GM23338 (cell line): ENCODE measurements around the gene HK2. TPM values are rescaled to one million over a fixed set of nuclear protein-coding genes. Genes with fewer than 3 reads are reported as not detected.

Source experiments
- ATAC-seq: fragments of 200-7000 bp; cut with Tn5 transposase; 3 replicates; pipeline ENCODE4 v1.9.1; 2020
- DNase-seq: peaks from one replicate; pipeline ENCODE4 v3.0.0-alpha.2; 2015; ENCODE audit warnings: low spot score
- H2AFZ ChIP-seq: fragments of 200-600 bp; sonication (generic); 2 replicates; pipeline ENCODE4 v1.8.0; 2016; ENCODE audit warnings: antibody characterized with exemption, mild to moderate bottlenecking, moderate library complexity
- H3F3A ChIP-seq: fragments of 200-600 bp; sonication (generic); replicated peaks from 2 replicates; pipeline ENCODE4 v1.8.0; 2017; ENCODE audit warnings: antibody characterized with exemption, mixed run types, low read depth
- H3K27ac ChIP-seq: fragments of 200-600 bp; sonication (generic); 2 replicates; pipeline ENCODE4 v1.6.1; 2016; ENCODE audit warnings: low read depth
- H3K27me3 ChIP-seq: fragments of 200-600 bp; sonication (generic); 2 replicates; pipeline ENCODE4 v1.8.0; 2016; ENCODE audit warnings: mild to moderate bottlenecking, mixed run types, moderate library complexity; ENCODE audit not compliant: insufficient read depth
- H3K36me3 ChIP-seq: fragments of 200-600 bp; sonication (generic); 2 replicates; pipeline ENCODE4 v1.8.0; 2016; ENCODE audit warnings: mild to moderate bottlenecking; ENCODE audit not compliant: insufficient read depth
- H3K4me1 ChIP-seq: fragments of 200-600 bp; sonication (generic); 2 replicates; pipeline ENCODE4 v1.8.0; 2016; ENCODE audit warnings: mild to moderate bottlenecking, moderate library complexity; ENCODE audit not compliant: insufficient read depth
- H3K4me2 ChIP-seq: fragments of 200-600 bp; sonication (generic); 2 replicates; pipeline ENCODE4 v1.7.1; 2017; ENCODE audit warnings: mixed run types
- H3K4me3 ChIP-seq: fragments of 200-600 bp; sonication (generic); 2 replicates; pipeline ENCODE4 v1.6.1; 2016; ENCODE audit warnings: mixed run types
- H3K79me2 ChIP-seq: fragments of 200-600 bp; sonication (generic); replicated peaks from 2 replicates; pipeline ENCODE4 v1.8.0; 2017; ENCODE audit warnings: mild to moderate bottlenecking; ENCODE audit not compliant: insufficient read depth
- H3K9me2 ChIP-seq: fragments of 200-600 bp; sonication (generic); 2 replicates; pipeline ENCODE4 v1.8.0; 2017; ENCODE audit not compliant: insufficient read depth
- H4K20me1 ChIP-seq: fragments of 200-600 bp; sonication (generic); replicated peaks from 2 replicates; pipeline ENCODE4 v1.8.0; 2017; ENCODE audit warnings: mild to moderate bottlenecking; ENCODE audit not compliant: insufficient read depth
- H3K27ac Mint-ChIP-seq: 2 replicates; pipeline ENCODE4 v1.8.0; 2020; ENCODE audit warnings: inconsistent platforms, mild to moderate bottlenecking, moderate library complexity, mixed read lengths
- H3K27me3 Mint-ChIP-seq: 3 replicates; pipeline ENCODE4 v1.8.0; 2022; ENCODE audit warnings: low read depth, mild to moderate bottlenecking, moderate library complexity, mixed read lengths, inconsistent platforms; ENCODE audit not compliant: insufficient read depth, poor library complexity
- H3K36me3 Mint-ChIP-seq: 3 replicates; pipeline ENCODE4 v1.8.0; 2021; ENCODE audit warnings: low read depth, mild to moderate bottlenecking, inconsistent platforms, moderate library complexity, mixed read lengths
- H3K4me1 Mint-ChIP-seq: 3 replicates; pipeline ENCODE4 v1.8.0; 2020; ENCODE audit warnings: mild to moderate bottlenecking, inconsistent platforms, mixed read lengths
- H3K4me3 Mint-ChIP-seq: 3 replicates; pipeline ENCODE4 v1.8.0; 2021; ENCODE audit warnings: moderate library complexity, mild to moderate bottlenecking, inconsistent platforms, mixed read lengths
- H3K9me3 Mint-ChIP-seq: 3 replicates; pipeline ENCODE4 v1.8.0; 2020; ENCODE audit warnings: moderate library complexity, mild to moderate bottlenecking, inconsistent platforms, mixed read lengths
- CREB1 ChIP-seq: fragments of 250-450 bp; sonication (Bioruptor Pico); IDR thresholded peaks from 2 replicates; pipeline ENCODE4 v1.5.0; 2020; ENCODE audit warnings: low read depth, mild to moderate bottlenecking, moderate library complexity
- CTCF ChIP-seq, 2 experiments: fragments of 200-600 bp in 1 of 2; sonication (generic) in 1 of 2; conservative IDR thresholded peaks; 2 replicates each; pipeline versions ENCODE4 v1.5.1 to v1.6.1; 2016 to 2017; ENCODE audit warnings: antibody characterized with exemption in 2 of 2, low read depth in 2 of 2, mild to moderate bottlenecking in 2 of 2, moderate library complexity in 1 of 2
- EZH2 ChIP-seq: fragments of 200-600 bp; sonication (generic); IDR thresholded peaks from one replicate; pipeline ENCODE4 v1.8.0; 2017; ENCODE audit warnings: antibody characterized with exemption, mild to moderate bottlenecking, low read depth; ENCODE audit not compliant: unreplicated experiment
- EZH2phosphoT487 ChIP-seq: fragments of 200-600 bp; sonication (generic); IDR thresholded peaks from one replicate; pipeline ENCODE4 v1.8.1; 2018; ENCODE audit warnings: antibody characterized with exemption; ENCODE audit not compliant: unreplicated experiment
- JUNB ChIP-seq: IDR thresholded peaks from one replicate; pipeline ENCODE4 v1.6.1; 2016; ENCODE audit warnings: antibody characterized with exemption; ENCODE audit not compliant: unreplicated experiment
- NANOG ChIP-seq: IDR thresholded peaks from 2 replicates; pipeline ENCODE4 v1.6.1; 2016; ENCODE audit warnings: antibody characterized with exemption, borderline replicate concordance
- POLR2AphosphoS5 ChIP-seq: IDR thresholded peaks from 2 replicates; pipeline ENCODE4 v1.6.1; 2016; ENCODE audit warnings: antibody characterized with exemption, low read depth
- REST ChIP-seq: IDR thresholded peaks from one replicate; pipeline ENCODE4 v1.6.1; 2018; ENCODE audit warnings: antibody characterized with exemption; ENCODE audit not compliant: unreplicated experiment
- STAT1 ChIP-seq: IDR thresholded peaks from one replicate; pipeline ENCODE4 v1.6.1; 2016; ENCODE audit warnings: antibody characterized with exemption; ENCODE audit not compliant: unreplicated experiment
- ZNF114 ChIP-seq: fragments of 250-450 bp; sonication (Bioruptor Pico); IDR thresholded peaks from 2 replicates; pipeline ENCODE4 v1.5.0; 2020; ENCODE audit warnings: mild to moderate bottlenecking, moderate library complexity
- ZNF331 ChIP-seq: fragments of 250-450 bp; sonication (Bioruptor Pico); IDR thresholded peaks from 2 replicates; pipeline ENCODE4 v1.5.0; 2020; ENCODE audit warnings: low read depth, mild to moderate bottlenecking, moderate library complexity
- ZNF462 ChIP-seq: fragments of 250-450 bp; sonication (Bioruptor Pico); IDR thresholded peaks from 2 replicates; pipeline ENCODE4 v1.5.0; 2020; ENCODE audit warnings: mild to moderate bottlenecking, moderate library complexity
- polyA plus RNA-seq: library from polyadenylated mRNA; unstranded; fragments of >200 nt; fragmentation: Nextera tagmentation; extraction: Ambion mirVana; gene quantifications from 2 replicates; pipeline ENCODE4 v1.2.1, GENCODE V29; 2016
- total RNA-seq: library from RNA; depleted of rRNA; stranded (reverse); fragments of >200 nt; shearing (Covaris generic); gene quantifications from 2 replicates; pipeline ENCODE4 v1.2.3, GENCODE V29; 2014
- TF ChIP-seq, protein P1 (sequence below): IDR thresholded peaks from 2 replicates; pipeline ENCODE4 v1.6.1; 2016; ENCODE audit warnings: antibody characterized with exemption

Gene HK2
- total and polyA plus RNA-seq, 2 experiments from 2014 or later: 23.2 to 54.7 TPM

DNA sequence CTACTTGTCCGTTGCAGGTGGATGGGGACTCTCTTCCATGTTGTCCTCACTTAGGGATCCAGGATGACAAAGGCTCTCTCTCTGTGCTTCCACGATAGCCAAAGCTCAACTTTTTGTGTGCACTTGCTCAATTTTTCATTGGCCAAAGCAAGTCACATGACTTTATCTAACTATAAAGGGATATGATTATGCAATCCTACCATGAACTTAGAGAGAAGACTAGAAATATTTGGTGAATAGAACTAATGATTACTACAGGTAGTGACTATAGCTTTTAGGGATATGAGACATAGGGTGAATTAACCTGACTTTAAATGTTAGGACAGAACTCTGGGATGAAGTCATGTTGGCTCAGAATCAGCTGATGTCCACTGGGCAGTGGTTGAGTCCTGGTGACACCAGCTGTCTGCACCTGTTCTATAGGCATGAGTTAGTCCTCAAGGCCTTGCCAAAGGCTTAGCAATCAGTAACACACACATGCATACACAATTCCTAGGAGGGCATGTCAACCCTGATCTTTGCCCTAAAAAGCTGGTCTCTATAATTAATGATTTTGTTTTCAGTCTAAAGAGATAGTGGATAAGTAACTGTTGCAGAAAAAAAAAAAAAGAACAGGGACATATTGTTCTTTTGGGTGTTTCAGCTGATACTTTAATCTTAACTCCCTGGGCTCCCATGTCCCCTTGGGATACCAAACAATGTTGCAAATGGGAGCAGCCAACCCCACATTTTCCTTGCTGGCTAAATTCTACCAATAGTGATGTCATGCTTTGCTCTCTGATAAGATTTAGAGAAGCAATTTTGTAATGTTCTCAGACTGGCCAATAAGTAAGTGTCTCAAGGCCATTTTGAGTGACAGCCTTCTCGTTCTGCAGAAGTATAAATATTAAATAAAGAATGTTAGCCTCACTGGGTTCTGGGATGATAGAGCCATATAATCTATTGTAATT, 12.5 kb upstream of the HK2 start:
- no peaks in the 10 kb centered on the region for H3K27me3 ChIP-seq
- no peaks in the 10 kb centered on the region for H3K79me2 ChIP-seq
- no peaks in the 10 kb centered on the region for H3F3A ChIP-seq
- H3K4me3 Mint-ChIP-seq: no peak overlapping the region
- H3K27me3 Mint-ChIP-seq: no peaks in the 10 kb centered on the region
- no peaks in the 10 kb centered on the region for H3K9me2 ChIP-seq
- H3K27ac Mint-ChIP-seq: no peak overlapping the region
- no peaks in the 10 kb centered on the region for H3K9me3 Mint-ChIP-seq
- no peaks in the 10 kb centered on the region for H3K36me3 Mint-ChIP-seq
- no peak for DNase-seq
- H3K4me1 Mint-ChIP-seq: peaks cover 10% of the 10 kb centered on the region
- TF ChIP-seq ZNF114 (CRISPR knock-in tag) (no peak), NANOG (no peak), POLR2AphosphoS5 (no peak), ZNF331 (CRISPR knock-in tag) (no peak), EZH2phosphoT487 (no peak), ZNF462 (CRISPR knock-in tag) (no peak), STAT1 (no peak), JUNB (no peak), CTCF (conservative IDR thresholded peaks at IDR 0.05; ENCODE audit: low read depth in 2 of 2) (no peak), REST (no peak), EZH2 (no peak), CREB1 (CRISPR knock-in tag) (no peak)
- TF ChIP-seq, protein P1, sequence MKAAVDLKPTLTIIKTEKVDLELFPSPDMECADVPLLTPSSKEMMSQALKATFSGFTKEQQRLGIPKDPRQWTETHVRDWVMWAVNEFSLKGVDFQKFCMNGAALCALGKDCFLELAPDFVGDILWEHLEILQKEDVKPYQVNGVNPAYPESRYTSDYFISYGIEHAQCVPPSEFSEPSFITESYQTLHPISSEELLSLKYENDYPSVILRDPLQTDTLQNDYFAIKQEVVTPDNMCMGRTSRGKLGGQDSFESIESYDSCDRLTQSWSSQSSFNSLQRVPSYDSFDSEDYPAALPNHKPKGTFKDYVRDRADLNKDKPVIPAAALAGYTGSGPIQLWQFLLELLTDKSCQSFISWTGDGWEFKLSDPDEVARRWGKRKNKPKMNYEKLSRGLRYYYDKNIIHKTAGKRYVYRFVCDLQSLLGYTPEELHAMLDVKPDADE: no peak
- no peak for ATAC-seq
- H3K36me3 ChIP-seq: no peaks in the 10 kb centered on the region
- no peaks in the 10 kb centered on the region for H3K4me1 ChIP-seq
- H3K4me2 ChIP-seq: no peak overlapping the region
- H3K27ac ChIP-seq: no peak overlapping the region
- no peaks in the 10 kb centered on the region for H4K20me1 ChIP-seq
- H3K4me3 ChIP-seq: no peak overlapping the region
- 0 out of 2 replicates have a peak overlapping the region, but pooled peaks have one; percentile 39 for H2AFZ ChIP-seq
